GM20000 (cell line): ENCODE results near the gene SH3GLB2.

ENCODE experiments used
- DNase-seq: peaks from one replicate; pipeline ENCODE4 v3.0.0; 2012; ENCODE audit warnings: low spot score
- TF ChIP-seq, protein P1 (sequence below): IDR thresholded peaks from 2 replicates; pipeline ENCODE4 v1.5.1; 2012; ENCODE audit warnings: mild to moderate bottlenecking, control low read depth; ENCODE audit errors: extremely low read depth, missing control alignments

Gene SH3GLB2

GRCh38 chr9:129009584-129010141 is 18.5 kb downstream of the SH3GLB2 start:
- TF ChIP-seq, protein P1, sequence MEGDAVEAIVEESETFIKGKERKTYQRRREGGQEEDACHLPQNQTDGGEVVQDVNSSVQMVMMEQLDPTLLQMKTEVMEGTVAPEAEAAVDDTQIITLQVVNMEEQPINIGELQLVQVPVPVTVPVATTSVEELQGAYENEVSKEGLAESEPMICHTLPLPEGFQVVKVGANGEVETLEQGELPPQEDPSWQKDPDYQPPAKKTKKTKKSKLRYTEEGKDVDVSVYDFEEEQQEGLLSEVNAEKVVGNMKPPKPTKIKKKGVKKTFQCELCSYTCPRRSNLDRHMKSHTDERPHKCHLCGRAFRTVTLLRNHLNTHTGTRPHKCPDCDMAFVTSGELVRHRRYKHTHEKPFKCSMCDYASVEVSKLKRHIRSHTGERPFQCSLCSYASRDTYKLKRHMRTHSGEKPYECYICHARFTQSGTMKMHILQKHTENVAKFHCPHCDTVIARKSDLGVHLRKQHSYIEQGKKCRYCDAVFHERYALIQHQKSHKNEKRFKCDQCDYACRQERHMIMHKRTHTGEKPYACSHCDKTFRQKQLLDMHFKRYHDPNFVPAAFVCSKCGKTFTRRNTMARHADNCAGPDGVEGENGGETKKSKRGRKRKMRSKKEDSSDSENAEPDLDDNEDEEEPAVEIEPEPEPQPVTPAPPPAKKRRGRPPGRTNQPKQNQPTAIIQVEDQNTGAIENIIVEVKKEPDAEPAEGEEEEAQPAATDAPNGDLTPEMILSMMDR: no peak
- DNase-seq: no peak

DNA sequence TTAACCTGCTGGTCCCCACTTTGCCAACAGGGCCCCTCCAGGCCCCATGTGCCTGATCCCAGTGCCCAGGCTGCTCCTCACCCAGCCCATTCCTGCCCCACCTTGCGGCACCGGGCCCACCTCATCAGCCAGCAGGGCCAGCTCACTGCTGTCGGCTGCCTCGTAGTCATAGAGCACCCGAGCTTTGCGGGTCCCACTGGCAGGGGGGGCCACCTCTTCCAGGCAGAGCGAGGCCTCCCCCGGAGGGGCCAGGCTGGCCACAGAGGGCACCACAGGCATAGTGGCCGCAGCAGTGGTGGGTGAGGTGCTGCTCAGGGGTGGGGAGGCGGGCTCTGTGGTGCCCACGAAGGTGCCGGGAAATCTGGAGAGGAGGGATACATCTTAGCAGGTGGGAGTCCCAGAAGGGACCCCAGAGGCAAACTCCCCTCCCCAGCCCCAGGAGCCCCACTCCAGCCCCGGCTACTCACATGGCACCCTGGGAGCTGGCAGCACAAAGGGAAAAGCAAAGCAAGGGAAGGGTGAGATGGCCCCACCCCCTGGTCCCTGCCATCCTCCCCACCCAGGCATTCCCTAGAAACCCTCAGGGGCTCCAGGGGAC is 19.0 kb downstream of the SH3GLB2 start:
- TF ChIP-seq, protein P1: no peak

GRCh38 chr9:129008469-129008965 is 19.6 kb downstream of the SH3GLB2 start:
- no peak for DNase-seq
- TF ChIP-seq, protein P1: no peak

More for the DNA sequence above, 19.0 kb downstream of the SH3GLB2 start:
- no peak for DNase-seq

GRCh38 chr9:129007766-129008468 is 20.2 kb downstream of the SH3GLB2 start:
- no peak for DNase-seq
- TF ChIP-seq, protein P1: no peak

GRCh38 chr9:129007035-129007765 is 20.9 kb downstream of the SH3GLB2 start:
- no peak for DNase-seq
- TF ChIP-seq, protein P1: no peak

GRCh38 chr9:129006328-129007034 is 21.6 kb downstream of the SH3GLB2 start:
- DNase-seq: peak; percentile 80
- TF ChIP-seq, protein P1: peak; percentile 78
